Omental fat pad (tissue), 4 donors: ENCODE data around the gene EPHB2. TPM values are rescaled to one million over a fixed set of nuclear protein-coding genes. Genes with fewer than 3 reads are reported as not detected.

Experiments
- ATAC-seq: fragments of 150-250 bp; one replicate; pipeline ENCODE4 v1.9.1; 2016; ENCODE audit warnings: mild to moderate bottlenecking, moderate library complexity; ENCODE audit not compliant: low FRiP score
- DNase-seq: peaks from one replicate; pipeline ENCODE4 v3.0.0-alpha.2; 2019; ENCODE audit warnings: low spot score
- CTCF ChIP-seq, 3 donors: fragments of 450-650 bp; IDR thresholded peaks; one replicate each; pipeline ENCODE4 v1.5.1; 2016 to 2017; ENCODE audit warnings: antibody characterized with exemption in 3 of 3, mild to moderate bottlenecking in 3 of 3, moderate library complexity in 2 of 3
- total RNA-seq, 4 donors: library from RNA; depleted of rRNA; stranded (reverse); fragments of >200 nt; gene quantifications; one replicate each; pipeline ENCODE4 v1.1.0, GENCODE V29; 2016

Gene EPHB2
- total RNA-seq, 4 donors from 2014 or later = 3.5 to 5.5 (median 4.7) TPM

- ATAC-seq (no peak), DNase-seq (no peak)
- no peak for TF ChIP-seq CTCF (IDR thresholded peaks at IDR 0.05)
Measured at GRCh38 chr1:22903113-22903512, 192.5 kb downstream of the EPHB2 start.

GRCh38 chr1:22906968-22907367 lies 196.3 kb downstream of the EPHB2 start:
- ATAC-seq (no peak), DNase-seq (no peak)
- no peak for TF ChIP-seq CTCF (IDR thresholded peaks at IDR 0.05)

- TF ChIP-seq CTCF (IDR thresholded peaks at IDR 0.05) = no peak
- DNase-seq (no peak), ATAC-seq (no peak)
Measured at GRCh38 chr1:22907528-22907927, 196.9 kb downstream of the EPHB2 start.

GRCh38 chr1:22908880-22909426 lies 198.3 kb downstream of the EPHB2 start:
- TF ChIP-seq CTCF (IDR thresholded peaks at IDR 0.05) = no peak
- no peak for DNase-seq
- ATAC-seq = no peak

GRCh38 chr1:22910286-22910685 lies 199.6 kb downstream of the EPHB2 start:
- no peak for ATAC-seq
- DNase-seq = no peak

GRCh38 chr1:22910986-22911651 lies 200.5 kb downstream of the EPHB2 start:
- ATAC-seq = no peak
- no peak for DNase-seq
- no peak for TF ChIP-seq CTCF (IDR thresholded peaks at IDR 0.05)

More at GRCh38 chr1:22910286-22910685, 199.6 kb downstream of the EPHB2 start:
- TF ChIP-seq CTCF (IDR thresholded peaks at IDR 0.05) = no peak

- no peak for DNase-seq
- TF ChIP-seq CTCF (IDR thresholded peaks at IDR 0.05) = no peak
- no peak for ATAC-seq
Measured at GRCh38 chr1:22912311-22912710, 201.7 kb downstream of the EPHB2 start.
